Endothelial cell of umbilical vein (primary cell): ENCODE results near the gene KAT7. TPM values are rescaled to one million over a fixed set of nuclear protein-coding genes. Genes with fewer than 3 reads are reported as not detected.

Experiments used
- BruUV-seq: library from RNA; stranded (reverse); fragments of 400-500 nt; replicated peaks from 2 replicates; lab custom pipeline; 2021; lab: Mats Ljungman, UMichigan
- CTCF ChIA-PET: fragments of 300-600, 350-600 bp; sonication (Branson Sonifier 250); formaldehyde crosslinking; loops from one replicate; lab custom pipeline; 2021; ENCODE audit warnings: antibody characterized with exemption, inconsistent platforms; lab: Charles Lee
- POLR2A ChIA-PET: fragments of 300-600, 350-600 bp; sonication (Branson Sonifier 250); formaldehyde crosslinking; loops from one replicate; lab custom pipeline; 2021; ENCODE audit warnings: antibody characterized with exemption, inconsistent platforms; lab: Charles Lee
- DNase-seq: peaks from one replicate; pipeline ENCODE4 v3.0.0-alpha.2; 2011; ENCODE audit warnings: low read depth, low spot score
- FAIRE-seq: peaks from 2 replicates; lab custom pipeline; 2011; peaks lifted over from hg19 to GRCh38; lab: Jason Lieb, UNC
- H2AFZ ChIP-seq: 2 replicates; pipeline ENCODE4 v1.6.0; 2012; ENCODE audit warnings: low read depth, low read length, control low read depth, inconsistent platforms
- H3K27ac ChIP-seq: 2 replicates; pipeline ENCODE4 v1.5.1; 2011; ENCODE audit warnings: low read depth, mild to moderate bottlenecking, control low read depth, low read length, moderate library complexity; ENCODE audit not compliant: insufficient read depth
- H3K27me3 ChIP-seq, 2 experiments: 2 replicates each; pipeline versions ENCODE4 v1.6.0 to v1.6.1; 2011; ENCODE audit warnings: low read length in 2 of 2, mixed read lengths in 1 of 2; ENCODE audit not compliant: control insufficient read depth in 2 of 2, insufficient read depth in 2 of 2
- H3K36me3 ChIP-seq, 2 experiments: 2 replicates in 1 of 2; 3 replicates in 1 of 2; pipeline ENCODE4 v1.5.1; 2011; ENCODE audit warnings: low read length in 2 of 2, mild to moderate bottlenecking in 1 of 2, moderate library complexity in 1 of 2; ENCODE audit not compliant: control insufficient read depth in 2 of 2, insufficient read depth in 2 of 2; ENCODE audit errors: extremely low read depth in 1 of 2
- H3K4me1 ChIP-seq: 3 replicates; pipeline ENCODE4 v1.5.1; 2011; ENCODE audit warnings: mild to moderate bottlenecking, low read length; ENCODE audit not compliant: control insufficient read depth, insufficient read depth; ENCODE audit errors: extremely low read depth
- H3K4me2 ChIP-seq: 2 replicates; pipeline ENCODE4 v1.6.1; 2011; ENCODE audit warnings: low read length, control low read depth, mixed read lengths; ENCODE audit not compliant: insufficient read depth
- H3K4me3 ChIP-seq, 3 experiments: fragments of 200-600 bp in 1 of 3; sonication (generic), shearing (Covaris generic) in 1 of 3; replicated peaks in 1 of 3; 2 replicates each; pipeline ENCODE4 v1.5.1; 2011 to 2016; ENCODE audit warnings: control low read depth in 3 of 3, low read length in 3 of 3, mild to moderate bottlenecking in 2 of 3, inconsistent platforms in 1 of 3, low read depth in 1 of 3, moderate library complexity in 1 of 3; ENCODE audit not compliant: insufficient read depth in 1 of 3
- H3K79me2 ChIP-seq: 2 replicates; pipeline ENCODE4 v1.6.0; 2012; ENCODE audit warnings: low read length, inconsistent platforms; ENCODE audit not compliant: control insufficient read depth, insufficient read depth
- H3K9ac ChIP-seq: replicated peaks from 2 replicates; pipeline ENCODE3; 2011; ENCODE audit warnings: low read length, control low read depth; ENCODE audit not compliant: insufficient read depth; ENCODE audit errors: extremely low read depth
- H3K9me1 ChIP-seq: replicated peaks from 3 replicates; pipeline ENCODE4 v1.6.0; 2011; ENCODE audit warnings: mild to moderate bottlenecking, low read length; ENCODE audit not compliant: control insufficient read depth, insufficient read depth; ENCODE audit errors: extremely low read depth
- H3K9me3 ChIP-seq: replicated peaks from 2 replicates; pipeline ENCODE4 v1.5.1; 2012; ENCODE audit warnings: low read length, inconsistent platforms; ENCODE audit not compliant: control insufficient read depth, insufficient read depth
- H4K20me1 ChIP-seq: replicated peaks from 2 replicates; pipeline ENCODE3; 2011; ENCODE audit warnings: mild to moderate bottlenecking, low read length; ENCODE audit not compliant: control insufficient read depth, insufficient read depth; ENCODE audit errors: extremely low read depth
- EZH2 ChIP-seq: IDR thresholded peaks from 2 replicates; pipeline ENCODE4 v1.6.1; 2012; ENCODE audit warnings: borderline replicate concordance, low read depth, mild to moderate bottlenecking, moderate library complexity, low read length, inconsistent platforms; ENCODE audit not compliant: severe bottlenecking
- FOS ChIP-seq: IDR thresholded peaks from 2 replicates; pipeline ENCODE4 v1.6.1; 2011; ENCODE audit warnings: mild to moderate bottlenecking, low read length, moderate library complexity, borderline replicate concordance; ENCODE audit not compliant: insufficient read depth
- GATA2 ChIP-seq: IDR thresholded peaks from 2 replicates; pipeline ENCODE4 v1.7.0; 2011; ENCODE audit warnings: low read depth, mild to moderate bottlenecking, moderate library complexity, mixed read lengths, low read length; ENCODE audit not compliant: insufficient read length, insufficient read depth
- JUN ChIP-seq: IDR thresholded peaks from 2 replicates; pipeline ENCODE4 v1.6.1; 2011; ENCODE audit warnings: borderline replicate concordance, low read depth; ENCODE audit not compliant: insufficient read length, insufficient read depth
- MYC ChIP-seq: IDR thresholded peaks from one replicate; pipeline ENCODE4 v1.6.1; 2011; ENCODE audit warnings: mild to moderate bottlenecking, low read depth, low read length
- POLR2A ChIP-seq: IDR thresholded peaks from 2 replicates; pipeline ENCODE4 v1.6.1; 2012; ENCODE audit warnings: low read depth, mild to moderate bottlenecking, control low read depth, low read length
- POLR2AphosphoS5 ChIP-seq: IDR thresholded peaks from 2 replicates; pipeline ENCODE4 v1.6.1; 2012; ENCODE audit warnings: low read depth, mild to moderate bottlenecking, control low read depth, low read length, moderate library complexity; ENCODE audit not compliant: insufficient read depth
- dilution Hi-C: fragments of 300-500 bp; cut with MboI; formaldehyde crosslinking; loops from one replicate; pipeline ENCODE4 v1.15.0; 2019; ENCODE audit warnings: low sequenced_read_pairs; ENCODE audit not compliant: extremely low pct_ligation_motif_present
- intact Hi-C: fragments of 100-400 bp; cut with micrococcal nuclease; formaldehyde crosslinking; loops from one replicate; pipeline ENCODE4 v1.10.0; 2022
- polyA plus RNA-seq, 4 experiments: library from polyadenylated mRNA; depleted of rRNA in 3 of 4; stranded (reverse) in 3 of 4; unstranded in 1 of 4; fragments of >200 nt; gene quantifications; 2 replicates each; pipeline versions ENCODE4 v1.2.1 to v1.2.3, GENCODE V29; 2011 to 2012; ENCODE audit warnings: missing spikeins in 1 of 4
- total RNA-seq: library from RNA; stranded (reverse); gene quantifications from 2 replicates; pipeline ENCODE4 v1.2.3, GENCODE V29; 2021
- TF ChIP-seq, protein P1 (sequence below), 2 donors: IDR thresholded peaks; 1 replicate in 1 of 2; 2 replicates in 1 of 2; pipeline ENCODE4 v1.5.1; 2011; ENCODE audit warnings: low read length in 2 of 2, mild to moderate bottlenecking in 2 of 2, moderate library complexity in 2 of 2, control low read depth in 1 of 2, inconsistent platforms in 1 of 2, low read depth in 1 of 2; ENCODE audit not compliant: insufficient read depth in 1 of 2; ENCODE audit errors: extremely low read depth in 1 of 2
- TF ChIP-seq, protein P2 (sequence below): IDR thresholded peaks from 2 replicates; pipeline ENCODE4 v1.6.1; 2011; ENCODE audit not compliant: insufficient read depth, insufficient read length

The KAT7 gene
- total and polyA plus RNA-seq, 2 donors (not counting 3 experiments of a cell fraction or from before 2014, with no cell fraction given), result 44.5 to 66.2 TPM

DNA sequence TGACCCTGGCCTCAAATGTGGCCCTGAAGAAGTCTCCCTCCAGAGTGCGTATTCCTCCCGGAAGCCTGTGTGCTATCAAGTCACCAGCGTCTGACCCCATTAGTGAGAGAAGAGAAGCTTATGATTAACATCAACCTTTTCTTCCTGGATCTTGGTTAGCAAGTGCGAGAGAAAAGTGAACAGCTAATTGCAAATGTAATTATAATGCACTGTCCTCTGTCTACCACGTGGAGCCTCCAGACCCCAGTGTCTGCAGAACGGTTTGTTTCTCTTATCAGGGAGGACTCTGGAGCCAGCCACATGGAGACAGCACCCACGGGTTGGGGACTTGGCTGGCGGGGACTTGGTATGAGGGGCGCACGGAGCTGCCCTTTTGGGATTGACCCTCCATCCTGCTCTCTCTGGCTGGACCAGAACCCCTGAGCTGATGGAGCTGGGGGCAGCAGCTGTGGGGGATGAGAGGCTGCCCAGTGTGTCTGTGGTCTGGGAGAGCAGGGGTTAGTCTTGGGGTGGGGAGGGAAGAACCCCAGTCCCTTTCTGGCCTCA is 65.1 kb downstream of the KAT7 start:
- peaks cover 6% of the 10 kb centered on the region for H3K4me1 ChIP-seq
- POLR2A ChIA-PET, result interaction anchor here (0.6 kb wide), 1 partner anchor 89 kb away, joined by 3 read pairs; the partner anchor contains the start of gene FAM117A

More for the DNA sequence above, 65.1 kb downstream of the KAT7 start:
- dilution Hi-C loops (no loop called here), intact Hi-C loops (no loop called here)
- DNase-seq, result no peak
- H3K9me3 ChIP-seq, result no peaks in the 10 kb centered on the region
- H3K4me3 ChIP-seq, result no peak overlapping the region
- no peaks in the 10 kb centered on the region for H3K36me3 ChIP-seq
- H3K9ac ChIP-seq, result no peak overlapping the region
- no peak overlapping the region for H3K4me2 ChIP-seq
- TF ChIP-seq JUN (no peak), FOS (no peak), GATA2 (no peak), MYC (no peak), EZH2 (no peak), POLR2A (no peak), POLR2AphosphoS5 (no peak)
- TF ChIP-seq, protein P1, sequence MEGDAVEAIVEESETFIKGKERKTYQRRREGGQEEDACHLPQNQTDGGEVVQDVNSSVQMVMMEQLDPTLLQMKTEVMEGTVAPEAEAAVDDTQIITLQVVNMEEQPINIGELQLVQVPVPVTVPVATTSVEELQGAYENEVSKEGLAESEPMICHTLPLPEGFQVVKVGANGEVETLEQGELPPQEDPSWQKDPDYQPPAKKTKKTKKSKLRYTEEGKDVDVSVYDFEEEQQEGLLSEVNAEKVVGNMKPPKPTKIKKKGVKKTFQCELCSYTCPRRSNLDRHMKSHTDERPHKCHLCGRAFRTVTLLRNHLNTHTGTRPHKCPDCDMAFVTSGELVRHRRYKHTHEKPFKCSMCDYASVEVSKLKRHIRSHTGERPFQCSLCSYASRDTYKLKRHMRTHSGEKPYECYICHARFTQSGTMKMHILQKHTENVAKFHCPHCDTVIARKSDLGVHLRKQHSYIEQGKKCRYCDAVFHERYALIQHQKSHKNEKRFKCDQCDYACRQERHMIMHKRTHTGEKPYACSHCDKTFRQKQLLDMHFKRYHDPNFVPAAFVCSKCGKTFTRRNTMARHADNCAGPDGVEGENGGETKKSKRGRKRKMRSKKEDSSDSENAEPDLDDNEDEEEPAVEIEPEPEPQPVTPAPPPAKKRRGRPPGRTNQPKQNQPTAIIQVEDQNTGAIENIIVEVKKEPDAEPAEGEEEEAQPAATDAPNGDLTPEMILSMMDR (IDR thresholded peaks at IDR 0.05; ENCODE audit: extremely low read depth in 1 of 2, insufficient read depth in 1 of 2, low read depth in 1 of 2, low read length in 2 of 2), result no peak
- TF ChIP-seq, protein P2, sequence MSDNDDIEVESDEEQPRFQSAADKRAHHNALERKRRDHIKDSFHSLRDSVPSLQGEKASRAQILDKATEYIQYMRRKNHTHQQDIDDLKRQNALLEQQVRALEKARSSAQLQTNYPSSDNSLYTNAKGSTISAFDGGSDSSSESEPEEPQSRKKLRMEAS, result no peak
- no peak overlapping the region for H2AFZ ChIP-seq
- CTCF ChIA-PET, result interaction anchor here (1.4 to 4.2 kb wide), 4 partner anchors 144 to 286 kb away, joined by 4 to 53 read pairs (median 10); partner anchors contain the start of gene SLC35B1
- no TSS peak for BruUV-seq
- H3K27me3 ChIP-seq, result no peaks in the 10 kb centered on the region
- H3K9me1 ChIP-seq, result no peaks in the 10 kb centered on the region
- no peaks in the 10 kb centered on the region for H4K20me1 ChIP-seq
- no peak for FAIRE-seq
- H3K79me2 ChIP-seq, result no peaks in the 10 kb centered on the region
- H3K27ac ChIP-seq, result no peak overlapping the region
